Measurements from ENCODE around the gene CELF1. TPM values are rescaled to one million over a fixed set of nuclear protein-coding genes. Genes with fewer than 3 reads are reported as not detected.

The CELF1 gene
- total and polyA plus RNA-seq, 3 donors from 2014 or later: 74.3 to 208 (median 193) TPM

DNA sequence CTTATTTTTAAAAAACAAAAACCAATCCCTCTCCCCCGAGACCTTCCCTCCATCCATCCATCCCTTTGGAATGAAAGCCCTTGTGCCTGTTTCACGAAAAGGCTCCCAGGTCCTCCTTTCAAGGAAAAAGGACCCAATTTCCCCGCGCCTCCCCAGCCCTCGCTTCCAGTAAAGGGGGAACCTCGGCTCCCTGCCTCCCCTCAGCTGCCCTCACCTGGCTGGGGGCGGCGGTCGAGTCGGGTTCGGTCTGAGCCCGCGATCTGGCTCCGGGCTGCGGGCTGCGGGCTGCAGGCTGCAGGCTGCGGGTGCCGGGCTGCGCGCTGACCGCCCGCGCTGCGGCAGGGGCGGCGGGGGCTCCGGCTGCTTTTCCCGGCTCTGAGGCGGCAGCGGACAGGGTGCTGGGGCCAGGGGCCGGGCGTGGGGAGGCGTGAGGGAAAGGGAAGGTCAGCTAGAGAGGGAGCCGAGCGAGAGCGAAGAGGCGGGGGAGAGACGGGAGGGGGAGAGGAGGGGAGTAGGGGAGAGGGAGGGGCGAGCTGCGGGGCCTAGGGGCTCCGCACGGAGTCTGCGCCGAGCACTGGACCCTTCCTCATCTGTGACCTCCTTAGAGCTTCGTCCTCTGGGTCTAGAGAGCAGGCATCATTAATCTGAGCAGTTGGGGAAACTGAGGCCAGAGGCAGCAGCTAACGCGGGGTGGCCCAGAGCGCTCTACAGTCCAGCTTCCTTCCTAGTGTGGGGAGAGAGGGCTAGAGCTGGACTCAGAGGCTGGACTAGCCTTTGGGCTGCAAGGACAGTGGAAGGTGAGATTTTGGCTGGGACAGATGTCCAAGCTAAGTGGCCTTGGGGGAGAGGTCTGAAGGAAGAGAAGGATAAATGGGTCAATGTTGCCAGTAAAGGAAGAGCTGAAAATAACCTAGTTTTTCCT lies 41.3 kb upstream of the CELF1 start, which contains the start of gene C1QTNF4:
Gene C1QTNF4, minus strand, starts transcription at position 478 of the 922 bp plus-strand sequence. CDS start 3,601 bp downstream, outside the sequence.
- no peaks in the 10 kb centered on the region for H3K27me3 ChIP-seq
- no peaks in the 10 kb centered on the region for H3K9me3 ChIP-seq
- no peak within 1 kb of the TSS for H3K4me3 ChIP-seq
- no peak for TF ChIP-seq POLR2A (IDR thresholded peaks at IDR 0.05)
- TF ChIP-seq, protein P1, sequence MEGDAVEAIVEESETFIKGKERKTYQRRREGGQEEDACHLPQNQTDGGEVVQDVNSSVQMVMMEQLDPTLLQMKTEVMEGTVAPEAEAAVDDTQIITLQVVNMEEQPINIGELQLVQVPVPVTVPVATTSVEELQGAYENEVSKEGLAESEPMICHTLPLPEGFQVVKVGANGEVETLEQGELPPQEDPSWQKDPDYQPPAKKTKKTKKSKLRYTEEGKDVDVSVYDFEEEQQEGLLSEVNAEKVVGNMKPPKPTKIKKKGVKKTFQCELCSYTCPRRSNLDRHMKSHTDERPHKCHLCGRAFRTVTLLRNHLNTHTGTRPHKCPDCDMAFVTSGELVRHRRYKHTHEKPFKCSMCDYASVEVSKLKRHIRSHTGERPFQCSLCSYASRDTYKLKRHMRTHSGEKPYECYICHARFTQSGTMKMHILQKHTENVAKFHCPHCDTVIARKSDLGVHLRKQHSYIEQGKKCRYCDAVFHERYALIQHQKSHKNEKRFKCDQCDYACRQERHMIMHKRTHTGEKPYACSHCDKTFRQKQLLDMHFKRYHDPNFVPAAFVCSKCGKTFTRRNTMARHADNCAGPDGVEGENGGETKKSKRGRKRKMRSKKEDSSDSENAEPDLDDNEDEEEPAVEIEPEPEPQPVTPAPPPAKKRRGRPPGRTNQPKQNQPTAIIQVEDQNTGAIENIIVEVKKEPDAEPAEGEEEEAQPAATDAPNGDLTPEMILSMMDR (IDR thresholded peaks at IDR 0.05): no peak
- intact Hi-C loops (cut with DNase I; ENCODE audit: low total_unique reads): no loop called here
- peaks cover 4% of the 10 kb centered on the region for H3K4me1 ChIP-seq
- WGBS, 2 donors: 3 to 6% methylated on average over 12 to 47 of the region's 48 CpGs
- no peak within 1 kb of the TSS for H3K27ac ChIP-seq
- H3K36me3 ChIP-seq (ENCODE audit: low read depth, missing control alignments): no peaks in the 10 kb centered on the region
- DNase-seq: no peak

DNA sequence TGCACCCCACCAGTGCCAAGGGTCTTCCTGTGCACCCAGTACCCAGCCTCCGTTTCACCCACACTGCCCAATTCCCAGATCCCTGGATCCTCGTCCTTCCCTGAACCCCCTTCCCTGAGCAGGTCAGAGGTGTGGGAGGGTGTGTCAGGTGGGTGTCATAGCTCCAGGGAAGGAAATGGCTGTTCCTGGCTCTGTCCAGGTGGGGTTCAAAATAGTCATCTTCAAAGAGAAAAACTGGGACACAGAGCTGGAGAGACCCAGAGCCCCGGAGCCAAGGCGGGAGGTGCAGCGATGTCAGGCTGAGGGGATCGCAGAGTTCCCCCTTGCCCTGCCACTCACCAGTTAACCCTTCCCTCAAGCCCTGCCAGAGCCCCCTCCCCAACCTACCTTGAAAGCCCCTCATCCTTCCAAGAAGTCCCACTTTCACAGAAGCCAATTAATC lies 40.6 kb upstream of the CELF1 start:
- H3K36me3 ChIP-seq (ENCODE audit: low read depth, missing control alignments): no peaks in the 10 kb centered on the region
- no peak overlapping the region for H3K4me3 ChIP-seq
- no peak for TF ChIP-seq POLR2A (IDR thresholded peaks at IDR 0.05)
- TF ChIP-seq, protein P1 (IDR thresholded peaks at IDR 0.05): no peak
- H3K27ac ChIP-seq: no peak overlapping the region
- H3K9me3 ChIP-seq: no peaks in the 10 kb centered on the region
- intact Hi-C loops (cut with DNase I; ENCODE audit: low total_unique reads): no loop called here
- no peaks in the 10 kb centered on the region for H3K27me3 ChIP-seq
- no peak for DNase-seq
- H3K4me1 ChIP-seq: peaks cover 4% of the 10 kb centered on the region
- WGBS, 2 donors: 19 to 36% methylated on average over 4 to 6 of the region's 6 CpGs

DNA sequence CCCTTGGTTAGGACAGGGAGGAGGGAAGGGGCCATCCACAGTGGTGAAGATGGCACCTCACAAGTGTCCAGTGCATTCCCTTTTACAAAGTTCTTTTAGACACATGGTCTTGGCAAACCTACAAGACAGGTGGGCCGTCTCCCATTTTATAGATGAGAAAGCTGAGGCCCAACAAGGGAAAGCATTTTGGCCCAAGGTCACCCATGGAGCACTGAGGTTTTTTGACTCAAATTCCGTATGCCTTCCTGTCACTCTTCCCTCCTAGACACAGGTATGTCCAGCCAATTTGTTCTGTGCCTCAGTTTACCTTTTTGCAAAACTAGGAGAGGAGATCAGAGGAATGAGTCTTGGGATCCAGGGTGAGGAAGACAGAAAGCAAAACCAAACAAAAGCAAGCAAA lies 40.0 kb upstream of the CELF1 start:
- Histone ChIP-seq H3K4me1 (peaks cover 4% of the 10 kb centered on the region), H3K27me3 (no peaks in the 10 kb centered on the region), H3K27ac (no peak overlapping the region), H3K36me3 (ENCODE audit: low read depth, missing control alignments) (no peaks in the 10 kb centered on the region), H3K4me3 (no peak overlapping the region), H3K9me3 (no peaks in the 10 kb centered on the region)
- no peak for DNase-seq
- no peak for TF ChIP-seq POLR2A (IDR thresholded peaks at IDR 0.05)
- TF ChIP-seq, protein P1 (IDR thresholded peaks at IDR 0.05): no peak
- intact Hi-C loops (cut with DNase I; ENCODE audit: low total_unique reads): no loop called here
- WGBS, 2 donors: 65 to 72% methylated on average over 2 of the region's 2 CpGs

DNA sequence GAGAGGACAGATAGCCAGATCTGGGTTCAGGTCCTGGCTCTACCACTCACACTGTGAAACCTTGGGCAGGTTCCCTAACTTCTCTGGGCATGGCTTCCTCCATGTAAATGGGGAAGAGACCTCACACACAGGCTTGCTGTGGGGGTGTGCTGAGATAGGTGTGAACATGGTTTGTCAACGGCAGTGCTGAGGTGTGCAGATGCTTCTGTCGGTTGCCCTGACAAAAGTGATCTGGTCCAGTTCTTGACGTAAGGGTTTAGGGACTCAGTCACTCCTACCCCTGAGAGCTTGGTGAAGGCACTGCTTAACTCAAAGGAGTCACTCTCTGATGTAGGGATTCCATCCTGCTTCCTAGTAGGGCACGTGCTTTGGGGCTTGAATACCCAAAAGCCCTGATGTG lies 39.3 kb upstream of the CELF1 start:
- intact Hi-C loops (cut with DNase I; ENCODE audit: low total_unique reads): no loop called here
- Histone ChIP-seq H3K36me3 (ENCODE audit: low read depth, missing control alignments) (no peaks in the 10 kb centered on the region), H3K4me3 (no peak overlapping the region), H3K27me3 (no peaks in the 10 kb centered on the region), H3K9me3 (no peaks in the 10 kb centered on the region), H3K4me1 (peaks cover 4% of the 10 kb centered on the region), H3K27ac (no peak overlapping the region)
- 80 to 86% methylated on average over 2 to 4 of the region's 4 CpGs for WGBS, 2 donors
- TF ChIP-seq POLR2A (IDR thresholded peaks at IDR 0.05): no peak
- TF ChIP-seq, protein P1 (IDR thresholded peaks at IDR 0.05): no peak
- no peak for DNase-seq
